BLaER1 treated with 17β-estradiol and CSF1 and Interleukin-3, amounts not matched to agents 10 nM and 100 nM (cell line): Measurements from ENCODE around the gene CCDC90B.

Source experiments
- H3K27ac ChIP-seq, 11 experiments: shearing (Covaris generic); formaldehyde crosslinking; 2 replicates each; pipeline ENCODE4 v1.8.1; 2022
- H3K27me3 ChIP-seq, 11 experiments: shearing (Covaris generic); formaldehyde crosslinking; 2 replicates each; pipeline ENCODE4 v1.8.1; 2022
- H3K36me3 ChIP-seq, 11 experiments: shearing (Covaris generic); formaldehyde crosslinking; 2 replicates each; pipeline ENCODE4 v1.8.1; 2022
- H3K4me1 ChIP-seq, 10 experiments: shearing (Covaris generic); formaldehyde crosslinking; 2 replicates each; pipeline ENCODE4 v1.8.1; 2022
- H3K4me2 ChIP-seq, 11 experiments: shearing (Covaris generic); formaldehyde crosslinking; 2 replicates each; pipeline ENCODE4 v1.8.1; 2022
- H3K4me3 ChIP-seq, 10 experiments: shearing (Covaris generic); formaldehyde crosslinking; 2 replicates each; pipeline ENCODE4 v1.8.1; 2022
- H3K9ac ChIP-seq, 11 experiments: shearing (Covaris generic); formaldehyde crosslinking; 2 replicates each; pipeline ENCODE4 v1.8.1; 2022
- H3K9me3 ChIP-seq, 11 experiments: shearing (Covaris generic); formaldehyde crosslinking; replicated peaks in 1 of 11; 2 replicates each; pipeline ENCODE4 v1.8.1; 2022
- H4K20me1 ChIP-seq, 11 experiments: shearing (Covaris generic); formaldehyde crosslinking; 2 replicates each; pipeline ENCODE4 v1.8.1; 2022
- Cebpa-rat ChIP-seq, 11 experiments: shearing (Covaris generic); IDR thresholded peaks; 2 replicates each; pipeline ENCODE4 v1.8.1; 2022

Gene CCDC90B

GRCh38 chr11:83252941-83253340 lies 33.2 kb downstream of the CCDC90B start:
- TF ChIP-seq Cebpa-rat (IDR thresholded peaks at IDR 0.05): no peak
- Histone ChIP-seq H3K4me3 (no peak overlapping the region), H3K36me3 (peaks cover 13 to 61% (median 29%) of the 10 kb centered on the region in 11 experiments), H3K27ac (no peak overlapping the region), H3K9ac (no peak overlapping the region), H3K4me1 (no peaks in the 10 kb centered on the region), H3K27me3 (no peaks in the 10 kb centered on the region), H4K20me1 (peaks cover 0 to 4% (median 0%) of the 10 kb centered on the region in 11 experiments; a peak in 2 of 22 replicates), H3K4me2 (no peak overlapping the region), H3K9me3 (no peaks in the 10 kb centered on the region)

GRCh38 chr11:83252266-83252665 lies 33.9 kb downstream of the CCDC90B start:
- Histone ChIP-seq H3K4me2 (no peak overlapping the region), H3K36me3 (peaks cover 6 to 56% (median 22%) of the 10 kb centered on the region in 11 experiments; a peak in 20 of 22 replicates), H3K4me3 (no peak overlapping the region), H4K20me1 (peaks cover 0 to 3% (median 0%) of the 10 kb centered on the region in 11 experiments; a peak in 1 of 22 replicates), H3K9me3 (no peaks in the 10 kb centered on the region), H3K4me1 (no peaks in the 10 kb centered on the region), H3K27me3 (no peaks in the 10 kb centered on the region), H3K27ac (no peak overlapping the region), H3K9ac (no peak overlapping the region)
- no peak for TF ChIP-seq Cebpa-rat (IDR thresholded peaks at IDR 0.05)

- TF ChIP-seq Cebpa-rat (IDR thresholded peaks at IDR 0.05): no peak
- no peaks in the 10 kb centered on the region for H3K9me3 ChIP-seq
- H3K36me3 ChIP-seq: peaks cover 0 to 45% (median 9%) of the 10 kb centered on the region in 11 experiments; a peak in 9 of 22 replicates
- H3K9ac ChIP-seq: no peak overlapping the region
- no peaks in the 10 kb centered on the region for H3K27me3 ChIP-seq
- peaks cover 0 to 3% (median 0%) of the 10 kb centered on the region in 11 experiments; a peak in 1 of 22 replicates for H4K20me1 ChIP-seq
- H3K4me1 ChIP-seq: no peaks in the 10 kb centered on the region
- H3K4me2 ChIP-seq: no peak overlapping the region
- no peak overlapping the region for H3K27ac ChIP-seq
- no peak overlapping the region for H3K4me3 ChIP-seq
These were observed 36.1 kb downstream of the CCDC90B start for GRCh38 chr11:83249972-83250593.

GRCh38 chr11:83249445-83249844 lies 36.7 kb downstream of the CCDC90B start:
- H3K9me3 ChIP-seq: no peaks in the 10 kb centered on the region
- H3K36me3 ChIP-seq: peaks cover 0 to 45% (median 5%) of the 10 kb centered on the region in 11 experiments; a peak in 7 of 22 replicates
- H4K20me1 ChIP-seq: peaks cover 0 to 3% (median 0%) of the 10 kb centered on the region in 11 experiments; a peak in 1 of 22 replicates
- H3K4me1 ChIP-seq: no peaks in the 10 kb centered on the region
- no peaks in the 10 kb centered on the region for H3K27me3 ChIP-seq
- H3K27ac ChIP-seq: no peak overlapping the region
- H3K4me3 ChIP-seq: no peak overlapping the region
- no peak overlapping the region for H3K4me2 ChIP-seq
- no peak for TF ChIP-seq Cebpa-rat (IDR thresholded peaks at IDR 0.05)
- H3K9ac ChIP-seq: no peak overlapping the region

- no peak overlapping the region for H3K4me3 ChIP-seq
- H3K9ac ChIP-seq: no peak overlapping the region
- no peak for TF ChIP-seq Cebpa-rat (IDR thresholded peaks at IDR 0.05)
- H3K27ac ChIP-seq: no peak overlapping the region
- no peaks in the 10 kb centered on the region for H3K27me3 ChIP-seq
- no peak overlapping the region for H3K4me2 ChIP-seq
- H3K9me3 ChIP-seq: no peaks in the 10 kb centered on the region
- no peaks in the 10 kb centered on the region for H4K20me1 ChIP-seq
- H3K4me1 ChIP-seq: no peaks in the 10 kb centered on the region
- H3K36me3 ChIP-seq: peaks cover 0 to 14% (median 0%) of the 10 kb centered on the region in 11 experiments; a peak in 1 of 22 replicates
These were observed 44.7 kb downstream of the CCDC90B start for GRCh38 chr11:83241291-83241946.

- Histone ChIP-seq H3K9ac (no peak overlapping the region), H3K4me3 (no peak overlapping the region), H3K4me1 (no peaks in the 10 kb centered on the region), H3K36me3 (no peaks in the 10 kb centered on the region), H3K27ac (no peak overlapping the region), H3K4me2 (no peak overlapping the region), H3K27me3 (no peaks in the 10 kb centered on the region), H4K20me1 (no peaks in the 10 kb centered on the region), H3K9me3 (no peaks in the 10 kb centered on the region)
- TF ChIP-seq Cebpa-rat (IDR thresholded peaks at IDR 0.05): no peak
These were observed 48.1 kb downstream of the CCDC90B start for GRCh38 chr11:83238111-83238510.

GRCh38 chr11:83235825-83236224 lies 50.3 kb downstream of the CCDC90B start:
- no peaks in the 10 kb centered on the region for H3K36me3 ChIP-seq
- no peak for TF ChIP-seq Cebpa-rat (IDR thresholded peaks at IDR 0.05)
- H3K4me1 ChIP-seq: no peaks in the 10 kb centered on the region
- H3K27ac ChIP-seq: no peak overlapping the region
- no peaks in the 10 kb centered on the region for H3K27me3 ChIP-seq
- no peak overlapping the region for H3K9ac ChIP-seq
- H3K9me3 ChIP-seq: no peaks in the 10 kb centered on the region
- H3K4me3 ChIP-seq: no peak overlapping the region
- H4K20me1 ChIP-seq: no peaks in the 10 kb centered on the region
- H3K4me2 ChIP-seq: no peak overlapping the region

GRCh38 chr11:83223457-83223856 lies 62.7 kb downstream of the CCDC90B start:
- Histone ChIP-seq H3K27me3 (no peaks in the 10 kb centered on the region), H3K9ac (no peak overlapping the region), H3K36me3 (no peaks in the 10 kb centered on the region), H3K9me3 (no peaks in the 10 kb centered on the region), H3K4me3 (no peak overlapping the region), H3K4me2 (no peak overlapping the region), H3K27ac (no peak overlapping the region), H3K4me1 (no peaks in the 10 kb centered on the region), H4K20me1 (no peaks in the 10 kb centered on the region)
- no peak for TF ChIP-seq Cebpa-rat (IDR thresholded peaks at IDR 0.05)

- Histone ChIP-seq H3K27ac (no peak overlapping the region), H3K4me1 (no peaks in the 10 kb centered on the region), H3K4me3 (no peak overlapping the region), H3K4me2 (no peak overlapping the region), H4K20me1 (no peaks in the 10 kb centered on the region), H3K9ac (no peak overlapping the region), H3K36me3 (no peaks in the 10 kb centered on the region), H3K27me3 (no peaks in the 10 kb centered on the region), H3K9me3 (no peaks in the 10 kb centered on the region)
- no peak for TF ChIP-seq Cebpa-rat (IDR thresholded peaks at IDR 0.05)
These were observed 63.7 kb downstream of the CCDC90B start for GRCh38 chr11:83222499-83222898.

- no peak overlapping the region for H3K4me3 ChIP-seq
- H3K27me3 ChIP-seq: no peaks in the 10 kb centered on the region
- no peak for TF ChIP-seq Cebpa-rat (IDR thresholded peaks at IDR 0.05)
- peaks cover 0 to 5% (median 0%) of the 10 kb centered on the region in 11 experiments; a peak in 1 of 22 replicates for H3K36me3 ChIP-seq
- H3K9me3 ChIP-seq: no peaks in the 10 kb centered on the region
- no peaks in the 10 kb centered on the region for H3K4me1 ChIP-seq
- H3K9ac ChIP-seq: no peak overlapping the region
- no peak overlapping the region for H3K4me2 ChIP-seq
- no peak overlapping the region for H3K27ac ChIP-seq
- H4K20me1 ChIP-seq: no peaks in the 10 kb centered on the region
These were observed 64.5 kb downstream of the CCDC90B start for GRCh38 chr11:83221694-83222093.
